HPDE6-E6E7 (cell line): ENCODE data around the gene SMIM1.
"Not testable (repeated sequence)": the region's sequence is repeated elsewhere in the genome, so short reads cannot be mapped to it uniquely, and the experiment has no call there.

Experiments used
- DNase-seq: peaks from one replicate; pipeline ENCODE4 v3.0.0; 2011; ENCODE audit warnings: missing footprints; ENCODE audit errors: extremely low spot score

SMIM1 gene

GRCh38 chr1:3795453-3796214 is 23.1 kb downstream of the SMIM1 start:
- no peak for DNase-seq

- DNase-seq = peak; percentile 97
Observed at GRCh38 chr1:3796215-3797061, 23.9 kb downstream of the SMIM1 start, which contains the start of gene LRRC47. TSS of gene LRRC47 (minus strand) at chr1:3796498. CDS start at chr1:3796476, 22 bp downstream.

GRCh38 chr1:3799976-3800685 is 27.6 kb downstream of the SMIM1 start:
- no peak for DNase-seq

GRCh38 chr1:3800795-3801194 is 28.2 kb downstream of the SMIM1 start:
- DNase-seq = not testable (repeated sequence)

- DNase-seq = no peak
Observed at GRCh38 chr1:3803905-3804626, 31.5 kb downstream of the SMIM1 start.

- DNase-seq = not testable (repeated sequence)
Observed at GRCh38 chr1:3804627-3804944, 32.0 kb downstream of the SMIM1 start.

GRCh38 chr1:3805038-3805437 is 32.5 kb downstream of the SMIM1 start:
- no peak for DNase-seq

GRCh38 chr1:3807769-3808168 is 35.2 kb downstream of the SMIM1 start:
- DNase-seq = no peak

- no peak for DNase-seq
Observed at GRCh38 chr1:3809680-3810079, 37.1 kb downstream of the SMIM1 start.

GRCh38 chr1:3810149-3810761 is 37.7 kb downstream of the SMIM1 start:
- not testable (repeated sequence) for DNase-seq

GRCh38 chr1:3811595-3811911 is 39.0 kb downstream of the SMIM1 start:
- DNase-seq = no peak

GRCh38 chr1:3814065-3814464 is 41.5 kb downstream of the SMIM1 start:
- no peak for DNase-seq

GRCh38 chr1:3814771-3815561 is 42.4 kb downstream of the SMIM1 start:
- DNase-seq = no peak

- no peak for DNase-seq
Observed at GRCh38 chr1:3816331-3817137, 44.0 kb downstream of the SMIM1 start.

- no peak for DNase-seq
Observed at GRCh38 chr1:3817138-3817740, 44.7 kb downstream of the SMIM1 start.

GRCh38 chr1:3817821-3818597 is 45.5 kb downstream of the SMIM1 start:
- DNase-seq = no peak

GRCh38 chr1:3819771-3820200 is 47.2 kb downstream of the SMIM1 start:
- DNase-seq = peak; percentile 49

- no peak for DNase-seq
Observed at GRCh38 chr1:3820316-3820715, 47.8 kb downstream of the SMIM1 start.
